Loucy (cell line): ENCODE results near the gene TMA7B.

Source experiments
- EZH2phosphoT487 ChIP-seq: fragments of 200-600 bp; IDR thresholded peaks from 2 replicates; pipeline ENCODE4 v1.6.1; 2018; ENCODE audit warnings: antibody characterized with exemption, mild to moderate bottlenecking, moderate library complexity, borderline replicate concordance
- TF ChIP-seq, protein P1 (sequence below): fragments of 200-600 bp; sonication (generic); conservative IDR thresholded peaks from 2 replicates; pipeline ENCODE4 v1.5.1; 2014; ENCODE audit warnings: mild to moderate bottlenecking, antibody characterized with exemption, low read length

DNA sequence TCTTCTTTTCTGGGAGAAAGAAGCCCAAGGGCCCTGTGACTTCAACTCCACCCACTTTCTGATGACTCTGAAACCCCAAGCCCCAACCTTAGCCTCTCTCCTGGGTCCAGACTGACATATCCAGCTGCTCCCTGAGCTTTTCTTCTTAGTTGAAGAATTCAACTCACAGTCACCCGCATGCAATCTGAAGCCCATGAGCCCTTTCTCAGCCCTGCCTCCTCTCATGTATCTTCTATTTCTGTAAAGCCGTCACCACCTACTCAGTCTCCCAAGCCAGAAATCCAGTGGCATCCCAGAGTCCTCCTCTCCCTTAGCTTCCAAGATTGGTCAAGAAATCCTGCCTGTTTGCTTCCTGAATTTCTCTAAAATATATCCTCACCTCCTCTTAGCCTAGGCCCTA is 7.1 kb upstream of the TMA7B start:
- TF ChIP-seq, protein P1, sequence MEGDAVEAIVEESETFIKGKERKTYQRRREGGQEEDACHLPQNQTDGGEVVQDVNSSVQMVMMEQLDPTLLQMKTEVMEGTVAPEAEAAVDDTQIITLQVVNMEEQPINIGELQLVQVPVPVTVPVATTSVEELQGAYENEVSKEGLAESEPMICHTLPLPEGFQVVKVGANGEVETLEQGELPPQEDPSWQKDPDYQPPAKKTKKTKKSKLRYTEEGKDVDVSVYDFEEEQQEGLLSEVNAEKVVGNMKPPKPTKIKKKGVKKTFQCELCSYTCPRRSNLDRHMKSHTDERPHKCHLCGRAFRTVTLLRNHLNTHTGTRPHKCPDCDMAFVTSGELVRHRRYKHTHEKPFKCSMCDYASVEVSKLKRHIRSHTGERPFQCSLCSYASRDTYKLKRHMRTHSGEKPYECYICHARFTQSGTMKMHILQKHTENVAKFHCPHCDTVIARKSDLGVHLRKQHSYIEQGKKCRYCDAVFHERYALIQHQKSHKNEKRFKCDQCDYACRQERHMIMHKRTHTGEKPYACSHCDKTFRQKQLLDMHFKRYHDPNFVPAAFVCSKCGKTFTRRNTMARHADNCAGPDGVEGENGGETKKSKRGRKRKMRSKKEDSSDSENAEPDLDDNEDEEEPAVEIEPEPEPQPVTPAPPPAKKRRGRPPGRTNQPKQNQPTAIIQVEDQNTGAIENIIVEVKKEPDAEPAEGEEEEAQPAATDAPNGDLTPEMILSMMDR: no peak
- no peak for TF ChIP-seq EZH2phosphoT487
